ENCODE measurements around the gene CTNNA3. TPM values are rescaled to one million over a fixed set of nuclear protein-coding genes. Genes with fewer than 3 reads are reported as not detected.

The CTNNA3 gene
- total RNA-seq, 1 experiment from 2014 or later: 0.85 TPM

DNA sequence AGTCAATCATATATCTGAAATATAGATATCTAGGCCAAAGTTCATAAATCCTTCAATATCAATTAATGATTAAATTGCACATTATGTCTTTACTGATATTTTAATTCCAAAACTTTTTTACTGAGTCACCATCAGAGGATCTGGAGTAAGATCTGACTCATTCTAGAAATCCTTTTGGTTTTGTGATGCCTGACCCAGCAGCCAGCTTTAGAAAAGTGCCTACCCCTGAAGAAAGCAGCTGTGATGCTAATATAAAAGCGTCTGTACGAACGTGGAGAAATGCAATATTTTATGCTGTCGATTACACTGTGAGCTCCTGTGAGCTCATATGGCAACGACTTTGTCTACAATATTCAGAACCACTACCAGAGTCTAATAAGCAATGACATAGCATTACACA is 912.7 kb downstream of the CTNNA3 start:
- in situ Hi-C loops (cut with HindIII; ENCODE audit: low pct_unique_long_range_greater_than_20kb, low sequenced_read_pairs) (no loop called here), intact Hi-C loops (cut with micrococcal nuclease; ENCODE audit: unreplicated experiment) (no loop called here)
- H3K4me1 ChIP-seq (ENCODE audit: control insufficient read depth, insufficient read depth, low read length): no peaks in the 10 kb centered on the region
- H3K27me3 ChIP-seq (ENCODE audit: control insufficient read depth, insufficient read depth, low read length): no peaks in the 10 kb centered on the region
- POLR2A ChIA-PET: no interaction called here
- BruUV-seq (replicated peaks): no TSS peak
- CTCF ChIA-PET: no interaction called here
- no peak overlapping the region for H3K27ac ChIP-seq (ENCODE audit: low read length)
- DNase-seq (ENCODE audit: low read depth, low spot score) (no peak), ATAC-seq (no peak)
- TF ChIP-seq SIN3A (IDR thresholded peaks at IDR 0.05; ENCODE audit: borderline replicate concordance, insufficient read depth, low read depth, low read length) (no peak), TCF7L2 (IDR thresholded peaks at IDR 0.05; ENCODE audit: low read depth, low read length) (no peak)
- no peaks in the 10 kb centered on the region for H3K9me3 ChIP-seq (ENCODE audit: control insufficient read depth, insufficient read depth, low read depth, low read length)
- no peak overlapping the region for H3K4me3 ChIP-seq (ENCODE audit: low read depth in 2 of 2, low read length in 2 of 2)
- no peaks in the 10 kb centered on the region for H3K36me3 ChIP-seq (ENCODE audit: control insufficient read depth, insufficient read depth, low read length)

DNA sequence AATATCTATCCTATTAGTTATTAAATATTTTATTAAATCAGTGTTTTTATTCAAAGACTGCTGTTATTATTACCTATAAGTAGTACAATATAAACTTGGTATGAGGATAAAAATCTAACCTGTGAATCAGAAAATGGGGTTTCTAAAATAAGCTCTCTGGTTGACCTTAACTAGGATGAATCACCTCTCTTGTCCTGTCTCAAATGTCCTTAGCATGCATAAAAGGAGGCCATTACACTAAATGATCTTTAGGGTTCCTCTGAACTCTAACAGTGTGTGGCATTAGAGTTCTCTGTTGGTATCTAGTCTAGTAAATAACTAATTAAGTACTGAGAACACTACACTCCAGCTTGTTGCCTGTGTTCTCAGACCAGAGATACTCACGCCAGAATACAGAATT is 913.2 kb downstream of the CTNNA3 start:
- CTCF ChIA-PET: no interaction called here

DNA sequence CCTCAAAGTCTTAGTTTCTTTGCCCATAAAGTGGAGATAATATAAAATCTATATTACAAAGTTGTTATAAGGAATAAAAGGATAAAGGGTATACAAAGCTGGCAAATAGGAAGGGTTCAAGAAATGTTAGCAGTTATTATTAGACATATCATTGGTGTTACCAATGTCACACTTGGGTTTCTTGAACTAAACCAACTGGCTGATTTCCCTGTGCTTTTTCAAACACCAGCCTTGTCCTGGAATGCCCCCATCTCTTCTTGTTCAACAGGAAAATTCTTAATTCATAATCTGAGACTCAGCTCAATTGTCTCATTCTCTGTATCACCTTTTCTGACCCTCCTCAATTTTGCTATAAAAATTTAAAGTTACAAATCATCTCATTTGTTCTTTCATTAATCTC is 913.9 kb downstream of the CTNNA3 start:
- CTCF ChIA-PET: interaction anchor here (0.5 kb wide), 1 partner anchor 756 kb away, joined by 8 read pairs; no protein-coding TSS in a partner anchor
- Histone ChIP-seq H3K9me3 (ENCODE audit: control insufficient read depth, insufficient read depth, low read depth, low read length) (no peaks in the 10 kb centered on the region), H3K4me1 (ENCODE audit: control insufficient read depth, insufficient read depth, low read length) (no peaks in the 10 kb centered on the region), H3K27ac (ENCODE audit: low read length) (no peak overlapping the region), H3K27me3 (ENCODE audit: control insufficient read depth, insufficient read depth, low read length) (no peaks in the 10 kb centered on the region), H3K36me3 (ENCODE audit: control insufficient read depth, insufficient read depth, low read length) (no peaks in the 10 kb centered on the region), H3K4me3 (ENCODE audit: low read depth in 2 of 2, low read length in 2 of 2) (no peak overlapping the region)
- in situ Hi-C loops (cut with HindIII; ENCODE audit: low pct_unique_long_range_greater_than_20kb, low sequenced_read_pairs) (no loop called here), intact Hi-C loops (cut with micrococcal nuclease; ENCODE audit: unreplicated experiment) (no loop called here)
- TF ChIP-seq TCF7L2 (IDR thresholded peaks at IDR 0.05; ENCODE audit: low read depth, low read length) (no peak), SIN3A (IDR thresholded peaks at IDR 0.05; ENCODE audit: borderline replicate concordance, insufficient read depth, low read depth, low read length) (no peak)
- TF ChIP-seq, protein P1, sequence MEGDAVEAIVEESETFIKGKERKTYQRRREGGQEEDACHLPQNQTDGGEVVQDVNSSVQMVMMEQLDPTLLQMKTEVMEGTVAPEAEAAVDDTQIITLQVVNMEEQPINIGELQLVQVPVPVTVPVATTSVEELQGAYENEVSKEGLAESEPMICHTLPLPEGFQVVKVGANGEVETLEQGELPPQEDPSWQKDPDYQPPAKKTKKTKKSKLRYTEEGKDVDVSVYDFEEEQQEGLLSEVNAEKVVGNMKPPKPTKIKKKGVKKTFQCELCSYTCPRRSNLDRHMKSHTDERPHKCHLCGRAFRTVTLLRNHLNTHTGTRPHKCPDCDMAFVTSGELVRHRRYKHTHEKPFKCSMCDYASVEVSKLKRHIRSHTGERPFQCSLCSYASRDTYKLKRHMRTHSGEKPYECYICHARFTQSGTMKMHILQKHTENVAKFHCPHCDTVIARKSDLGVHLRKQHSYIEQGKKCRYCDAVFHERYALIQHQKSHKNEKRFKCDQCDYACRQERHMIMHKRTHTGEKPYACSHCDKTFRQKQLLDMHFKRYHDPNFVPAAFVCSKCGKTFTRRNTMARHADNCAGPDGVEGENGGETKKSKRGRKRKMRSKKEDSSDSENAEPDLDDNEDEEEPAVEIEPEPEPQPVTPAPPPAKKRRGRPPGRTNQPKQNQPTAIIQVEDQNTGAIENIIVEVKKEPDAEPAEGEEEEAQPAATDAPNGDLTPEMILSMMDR (IDR thresholded peaks at IDR 0.05): no peak
- ATAC-seq (no peak), DNase-seq (ENCODE audit: low read depth, low spot score) (no peak)
- POLR2A ChIA-PET: no interaction called here
- BruUV-seq (replicated peaks): no TSS peak

More for the DNA sequence above, 913.2 kb downstream of the CTNNA3 start:
- in situ Hi-C loops (cut with HindIII; ENCODE audit: low pct_unique_long_range_greater_than_20kb, low sequenced_read_pairs): no loop called here
- H3K4me1 ChIP-seq (ENCODE audit: control insufficient read depth, insufficient read depth, low read length): no peaks in the 10 kb centered on the region
- intact Hi-C loops (cut with micrococcal nuclease; ENCODE audit: unreplicated experiment): no loop called here
- no peaks in the 10 kb centered on the region for H3K9me3 ChIP-seq (ENCODE audit: control insufficient read depth, insufficient read depth, low read depth, low read length)
- no peak overlapping the region for H3K4me3 ChIP-seq (ENCODE audit: low read depth in 2 of 2, low read length in 2 of 2)
- H3K27me3 ChIP-seq (ENCODE audit: control insufficient read depth, insufficient read depth, low read length): no peaks in the 10 kb centered on the region
- no peak for TF ChIP-seq TCF7L2 (IDR thresholded peaks at IDR 0.05; ENCODE audit: low read depth, low read length)
- TF ChIP-seq, protein P2, sequence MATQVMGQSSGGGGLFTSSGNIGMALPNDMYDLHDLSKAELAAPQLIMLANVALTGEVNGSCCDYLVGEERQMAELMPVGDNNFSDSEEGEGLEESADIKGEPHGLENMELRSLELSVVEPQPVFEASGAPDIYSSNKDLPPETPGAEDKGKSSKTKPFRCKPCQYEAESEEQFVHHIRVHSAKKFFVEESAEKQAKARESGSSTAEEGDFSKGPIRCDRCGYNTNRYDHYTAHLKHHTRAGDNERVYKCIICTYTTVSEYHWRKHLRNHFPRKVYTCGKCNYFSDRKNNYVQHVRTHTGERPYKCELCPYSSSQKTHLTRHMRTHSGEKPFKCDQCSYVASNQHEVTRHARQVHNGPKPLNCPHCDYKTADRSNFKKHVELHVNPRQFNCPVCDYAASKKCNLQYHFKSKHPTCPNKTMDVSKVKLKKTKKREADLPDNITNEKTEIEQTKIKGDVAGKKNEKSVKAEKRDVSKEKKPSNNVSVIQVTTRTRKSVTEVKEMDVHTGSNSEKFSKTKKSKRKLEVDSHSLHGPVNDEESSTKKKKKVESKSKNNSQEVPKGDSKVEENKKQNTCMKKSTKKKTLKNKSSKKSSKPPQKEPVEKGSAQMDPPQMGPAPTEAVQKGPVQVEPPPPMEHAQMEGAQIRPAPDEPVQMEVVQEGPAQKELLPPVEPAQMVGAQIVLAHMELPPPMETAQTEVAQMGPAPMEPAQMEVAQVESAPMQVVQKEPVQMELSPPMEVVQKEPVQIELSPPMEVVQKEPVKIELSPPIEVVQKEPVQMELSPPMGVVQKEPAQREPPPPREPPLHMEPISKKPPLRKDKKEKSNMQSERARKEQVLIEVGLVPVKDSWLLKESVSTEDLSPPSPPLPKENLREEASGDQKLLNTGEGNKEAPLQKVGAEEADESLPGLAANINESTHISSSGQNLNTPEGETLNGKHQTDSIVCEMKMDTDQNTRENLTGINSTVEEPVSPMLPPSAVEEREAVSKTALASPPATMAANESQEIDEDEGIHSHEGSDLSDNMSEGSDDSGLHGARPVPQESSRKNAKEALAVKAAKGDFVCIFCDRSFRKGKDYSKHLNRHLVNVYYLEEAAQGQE (IDR thresholded peaks at IDR 0.05; ENCODE audit: insufficient read depth in 1 of 2, low read depth in 2 of 2, low read length in 1 of 2): no peak
- TF ChIP-seq, protein P1 (IDR thresholded peaks at IDR 0.05): no peak
- POLR2A ChIA-PET: no interaction called here
- no peak for DNase-seq (ENCODE audit: low read depth, low spot score)
- no TSS peak for BruUV-seq (replicated peaks)
- no peak overlapping the region for H3K27ac ChIP-seq (ENCODE audit: low read length)
- ATAC-seq: no peak
- no peaks in the 10 kb centered on the region for H3K36me3 ChIP-seq (ENCODE audit: control insufficient read depth, insufficient read depth, low read length)
